ENCODE results near the gene SCYGR5. TPM values are rescaled to one million over a fixed set of nuclear protein-coding genes. Genes with fewer than 3 reads are reported as not detected.
"Not testable (repeated sequence)": the region's sequence is repeated elsewhere in the genome, so short reads cannot be mapped to it uniquely, and the experiment has no call there.

Gene SCYGR5
- total RNA-seq, 2 donors from 2014 or later: not detected

GRCh38 chr2:227654426-227654825 is 12.2 kb upstream of the SCYGR5 start:
- no peaks in the 10 kb centered on the region for H3K9me3 ChIP-seq (ENCODE audit: control insufficient read depth, low read length, poor library complexity, severe bottlenecking)
- no peak overlapping the region for H3K27ac Mint-ChIP-seq
- peaks cover 2% of the 10 kb centered on the region for H3K36me3 Mint-ChIP-seq (ENCODE audit: low read depth)
- H3K4me1 Mint-ChIP-seq: peaks cover 4% of the 10 kb centered on the region
- H3K27me3 Mint-ChIP-seq: peaks cover 31% of the 10 kb centered on the region
- no peak overlapping the region for H3K4me3 Mint-ChIP-seq
- no peak for ATAC-seq
- DNase-seq: no peak

GRCh38 chr2:227655454-227655853 is 11.2 kb upstream of the SCYGR5 start:
- Mint-ChIP-seq H3K4me3 (no peak overlapping the region), H3K36me3 (ENCODE audit: low read depth) (peaks cover 2% of the 10 kb centered on the region), H3K27ac (no peak overlapping the region), H3K27me3 (peaks cover 27% of the 10 kb centered on the region), H3K4me1 (peaks cover 4% of the 10 kb centered on the region)
- no peak for ATAC-seq
- no peaks in the 10 kb centered on the region for H3K9me3 ChIP-seq (ENCODE audit: control insufficient read depth, low read length, poor library complexity, severe bottlenecking)
- DNase-seq: no peak

- peaks cover 20% of the 10 kb centered on the region for H3K27me3 Mint-ChIP-seq
- no peak for DNase-seq
- no peak for ATAC-seq
- H3K4me3 Mint-ChIP-seq: no peak overlapping the region
- H3K9me3 ChIP-seq (ENCODE audit: control insufficient read depth, low read length, poor library complexity, severe bottlenecking): no peaks in the 10 kb centered on the region
- H3K4me1 Mint-ChIP-seq: peaks cover 6% of the 10 kb centered on the region
- no peak overlapping the region for H3K27ac Mint-ChIP-seq
- H3K36me3 Mint-ChIP-seq (ENCODE audit: low read depth): peaks cover 4% of the 10 kb centered on the region
These were observed 9.3 kb upstream of the SCYGR5 start for GRCh38 chr2:227657199-227657845.

GRCh38 chr2:227661025-227661649 is 5.5 kb upstream of the SCYGR5 start:
- no peaks in the 10 kb centered on the region for H3K9me3 ChIP-seq (ENCODE audit: control insufficient read depth, low read length, poor library complexity, severe bottlenecking)
- DNase-seq (no peak), ATAC-seq (no peak)
- H3K4me1 Mint-ChIP-seq: peaks cover 3% of the 10 kb centered on the region
- no peak overlapping the region for H3K4me3 Mint-ChIP-seq
- H3K27me3 Mint-ChIP-seq: no peaks in the 10 kb centered on the region
- H3K27ac Mint-ChIP-seq: no peak overlapping the region
- H3K36me3 Mint-ChIP-seq (ENCODE audit: low read depth): peaks cover 2% of the 10 kb centered on the region

- no peak for DNase-seq
- ATAC-seq: no peak
These were observed 4.8 kb upstream of the SCYGR5 start for GRCh38 chr2:227661827-227662226.

GRCh38 chr2:227665189-227665940 is 1.2 kb upstream of the SCYGR5 start:
- no peaks in the 10 kb centered on the region for H3K9me3 ChIP-seq (ENCODE audit: control insufficient read depth, low read length, poor library complexity, severe bottlenecking)
- DNase-seq (no peak), ATAC-seq (no peak)
- Mint-ChIP-seq H3K36me3 (ENCODE audit: low read depth) (peaks cover 2% of the 10 kb centered on the region), H3K4me1 (peaks cover 3% of the 10 kb centered on the region), H3K4me3 (no peak overlapping the region), H3K27ac (no peak overlapping the region), H3K27me3 (peaks cover 14% of the 10 kb centered on the region)

More at GRCh38 chr2:227661827-227662226, 4.8 kb upstream of the SCYGR5 start:
- no peaks in the 10 kb centered on the region for H3K9me3 ChIP-seq (ENCODE audit: control insufficient read depth, low read length, poor library complexity, severe bottlenecking)
- peaks cover 3% of the 10 kb centered on the region for H3K4me1 Mint-ChIP-seq
- no peak overlapping the region for H3K27ac Mint-ChIP-seq
- H3K36me3 Mint-ChIP-seq (ENCODE audit: low read depth): peaks cover 2% of the 10 kb centered on the region
- H3K27me3 Mint-ChIP-seq: no peaks in the 10 kb centered on the region
- no peak overlapping the region for H3K4me3 Mint-ChIP-seq

GRCh38 chr2:227671170-227671905 is 4.7 kb downstream of the SCYGR5 start:
- Mint-ChIP-seq H3K4me1 (no peaks in the 10 kb centered on the region), H3K27ac (no peak overlapping the region), H3K4me3 (no peak overlapping the region), H3K27me3 (peaks cover 27% of the 10 kb centered on the region), H3K36me3 (ENCODE audit: low read depth) (peaks cover 3% of the 10 kb centered on the region)
- H3K9me3 ChIP-seq (ENCODE audit: control insufficient read depth, low read length, poor library complexity, severe bottlenecking): no peaks in the 10 kb centered on the region
- no peak for ATAC-seq
- DNase-seq: no peak

GRCh38 chr2:227673620-227674019 is 7.0 kb downstream of the SCYGR5 start:
- H3K9me3 ChIP-seq (ENCODE audit: control insufficient read depth, low read length, poor library complexity, severe bottlenecking); DNase-seq; H3K4me3 Mint-ChIP-seq; H3K36me3 Mint-ChIP-seq (ENCODE audit: low read depth); H3K4me1 Mint-ChIP-seq; ATAC-seq; H3K27ac Mint-ChIP-seq: not testable (repeated sequence)
- peaks cover 31% of the 10 kb centered on the region for H3K27me3 Mint-ChIP-seq

GRCh38 chr2:227674485-227674884 is 7.9 kb downstream of the SCYGR5 start:
- DNase-seq (no peak), ATAC-seq (no peak)
- Mint-ChIP-seq H3K27me3 (peaks cover 31% of the 10 kb centered on the region), H3K4me1 (no peaks in the 10 kb centered on the region), H3K4me3 (no peak overlapping the region), H3K27ac (no peak overlapping the region), H3K36me3 (ENCODE audit: low read depth) (peaks cover 3% of the 10 kb centered on the region)
- H3K9me3 ChIP-seq (ENCODE audit: control insufficient read depth, low read length, poor library complexity, severe bottlenecking): no peaks in the 10 kb centered on the region

- Mint-ChIP-seq H3K4me1 (no peaks in the 10 kb centered on the region), H3K27me3 (peaks cover 27% of the 10 kb centered on the region), H3K27ac (no peak overlapping the region), H3K36me3 (ENCODE audit: low read depth) (peaks cover 3% of the 10 kb centered on the region), H3K4me3 (no peak overlapping the region)
- no peaks in the 10 kb centered on the region for H3K9me3 ChIP-seq (ENCODE audit: control insufficient read depth, low read length, poor library complexity, severe bottlenecking)
- DNase-seq: no peak
- ATAC-seq: no peak
These were observed 11.3 kb downstream of the SCYGR5 start for GRCh38 chr2:227677928-227678327.

- Mint-ChIP-seq H3K36me3 (ENCODE audit: low read depth) (no peaks in the 10 kb centered on the region), H3K27me3 (peaks cover 40% of the 10 kb centered on the region), H3K4me1 (no peaks in the 10 kb centered on the region), H3K4me3 (no peak overlapping the region), H3K27ac (no peak overlapping the region)
- no peak for ATAC-seq
- H3K9me3 ChIP-seq (ENCODE audit: control insufficient read depth, low read length, poor library complexity, severe bottlenecking): no peaks in the 10 kb centered on the region
- no peak for DNase-seq
These were observed 17.7 kb downstream of the SCYGR5 start for GRCh38 chr2:227684258-227684657.

GRCh38 chr2:227687189-227687588 is 20.6 kb downstream of the SCYGR5 start:
- ATAC-seq (no peak), DNase-seq (no peak)
- H3K36me3 Mint-ChIP-seq (ENCODE audit: low read depth): no peaks in the 10 kb centered on the region
- H3K27me3 Mint-ChIP-seq: peaks cover 59% of the 10 kb centered on the region
- H3K27ac Mint-ChIP-seq: no peak overlapping the region
- H3K9me3 ChIP-seq (ENCODE audit: control insufficient read depth, low read length, poor library complexity, severe bottlenecking): no peaks in the 10 kb centered on the region
- H3K4me1 Mint-ChIP-seq: no peaks in the 10 kb centered on the region
- H3K4me3 Mint-ChIP-seq: no peak overlapping the region

Data from T-helper 17 cell (primary cell).